Small intestine (tissue), 7 donors: ENCODE measurements around the gene ADAMTS5. TPM values are rescaled to one million over a fixed set of nuclear protein-coding genes. Genes with fewer than 3 reads are reported as not detected.

Source experiments
- DNase-seq, 2 donors: peaks; one replicate each; pipeline versions ENCODE4 v3.0.0 to v3.0.0-alpha.2; 2013
- FAIRE-seq: peaks from 2 replicates; lab custom pipeline; 2012; peaks lifted over from hg19 to GRCh38; lab: Jason Lieb, UNC
- H3K27ac ChIP-seq, 3 donors: one replicate each; pipeline ENCODE4 v1.5.1; 2013; ENCODE audit warnings: low read length in 2 of 3, mild to moderate bottlenecking in 2 of 3, control low read depth in 1 of 3, inconsistent platforms in 1 of 3, low read depth in 1 of 3, moderate library complexity in 1 of 3
- H3K27me3 ChIP-seq, 3 donors: one replicate each; pipeline ENCODE4 v1.6.1; 2013; ENCODE audit warnings: low read length in 3 of 3, inconsistent platforms in 1 of 3; ENCODE audit not compliant: control insufficient read depth in 3 of 3, insufficient read depth in 3 of 3
- H3K36me3 ChIP-seq, 3 donors: one replicate each; pipeline ENCODE4 v1.6.1; 2013; ENCODE audit warnings: low read length in 3 of 3, inconsistent platforms in 1 of 3, low read depth in 1 of 3, mild to moderate bottlenecking in 1 of 3, moderate library complexity in 1 of 3; ENCODE audit not compliant: control insufficient read depth in 3 of 3, insufficient read depth in 2 of 3
- H3K4me1 ChIP-seq, 3 donors: one replicate each; pipeline ENCODE4 v1.6.1; 2013; ENCODE audit warnings: low read length in 2 of 3, inconsistent platforms in 1 of 3, low read depth in 1 of 3, mild to moderate bottlenecking in 1 of 3, moderate library complexity in 1 of 3; ENCODE audit not compliant: control insufficient read depth in 3 of 3, insufficient read depth in 2 of 3
- H3K4me3 ChIP-seq, 3 donors: one replicate each; pipeline ENCODE4 v1.5.1; 2013; ENCODE audit warnings: low read length in 3 of 3, control low read depth in 1 of 3, inconsistent platforms in 1 of 3, low read depth in 1 of 3, mild to moderate bottlenecking in 1 of 3, moderate library complexity in 1 of 3
- H3K9me3 ChIP-seq, 2 donors: one replicate each; pipeline ENCODE4 v1.6.1; 2013; ENCODE audit warnings: low read depth in 1 of 2, low read length in 1 of 2; ENCODE audit not compliant: control insufficient read depth in 2 of 2, insufficient read depth in 1 of 2
- WGBS, 3 donors: extraction: QIAGEN DNeasy Blood & Tissue Kit; methylation state at CpG; one replicate each; pipeline ENCODE4 v1.1.7; 2013; 5-methylcytosine and 5-hydroxymethylcytosine counted together
- polyA plus RNA-seq, 4 donors: library from polyadenylated mRNA; stranded (reverse) in 3 of 4; unstranded in 1 of 4; fragments of 200-250 nt in 3 of 4; fragments of 120-200 nt in 1 of 4; gene quantifications; one replicate each; pipeline versions ENCODE4 v1.2.1 to v1.2.3, GENCODE V29; 2013
- donor health status: healthy with polysubstance abuse.
- donor health status: control.
- donor health status: control.
- donor health status: Bipolar disorder and iron deficiency.
- donor health status: healthy.

Gene ADAMTS5
- polyA plus RNA-seq, 4 donors, result under 0.01 to 5.3 (median 2.3) TPM

DNA sequence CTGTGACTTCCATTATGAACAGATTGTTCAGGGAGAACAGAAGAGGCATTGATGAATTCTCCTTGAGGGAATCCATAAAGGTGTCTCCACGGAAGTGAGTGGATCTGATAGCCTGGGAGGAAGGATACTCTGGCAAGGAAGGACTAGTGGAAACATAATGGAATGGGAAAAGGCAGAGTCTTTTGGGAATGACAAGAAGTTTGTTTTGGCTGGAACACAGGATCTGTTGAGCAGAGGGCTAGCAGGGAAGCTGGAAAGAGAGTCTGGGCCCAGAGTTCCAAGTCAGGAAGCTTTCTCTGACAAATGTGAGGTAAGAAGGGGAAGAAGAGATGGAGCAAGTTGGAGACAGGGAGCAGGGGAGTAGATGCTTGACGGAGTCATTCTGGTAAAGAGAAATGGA is 8.1 kb downstream of the ADAMTS5 start:
- Histone ChIP-seq H3K36me3 (no peaks in the 10 kb centered on the region), H3K27me3 (no peaks in the 10 kb centered on the region), H3K4me1 (no peaks in the 10 kb centered on the region), H3K4me3 (no peak overlapping the region), H3K9me3 (no peaks in the 10 kb centered on the region), H3K27ac (no peak overlapping the region)
- DNase-seq, result no peak
- WGBS, 3 donors, result 44 to 51% (median 45%) methylated on average over 2 of the region's 2 CpGs
- FAIRE-seq, result no peak

DNA sequence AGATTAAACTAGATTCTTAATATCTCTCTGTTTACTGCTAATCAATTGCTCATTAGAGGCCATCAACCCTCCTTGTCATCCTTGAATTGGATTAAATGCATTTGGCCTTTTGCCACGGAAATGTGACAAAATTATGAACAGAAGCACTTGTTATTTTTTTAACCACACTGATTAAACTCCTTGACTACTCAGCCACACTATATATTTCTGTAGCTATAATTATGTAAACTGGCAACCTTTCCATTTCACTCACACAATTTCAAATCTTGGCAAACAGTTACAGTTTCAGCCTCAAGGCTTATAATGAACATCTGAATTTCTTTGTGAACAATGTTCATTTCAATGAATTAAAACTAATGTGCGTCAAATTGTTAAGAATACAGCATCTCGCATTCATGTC is 10.1 kb downstream of the ADAMTS5 start:
- Histone ChIP-seq H3K36me3 (no peaks in the 10 kb centered on the region), H3K27ac (no peak overlapping the region), H3K4me3 (no peak overlapping the region), H3K9me3 (no peaks in the 10 kb centered on the region), H3K27me3 (no peaks in the 10 kb centered on the region), H3K4me1 (no peaks in the 10 kb centered on the region)
- 78 to 89% (median 80%) methylated on average over 3 of the region's 3 CpGs for WGBS, 3 donors
- no peak for DNase-seq
- FAIRE-seq, result no peak

DNA sequence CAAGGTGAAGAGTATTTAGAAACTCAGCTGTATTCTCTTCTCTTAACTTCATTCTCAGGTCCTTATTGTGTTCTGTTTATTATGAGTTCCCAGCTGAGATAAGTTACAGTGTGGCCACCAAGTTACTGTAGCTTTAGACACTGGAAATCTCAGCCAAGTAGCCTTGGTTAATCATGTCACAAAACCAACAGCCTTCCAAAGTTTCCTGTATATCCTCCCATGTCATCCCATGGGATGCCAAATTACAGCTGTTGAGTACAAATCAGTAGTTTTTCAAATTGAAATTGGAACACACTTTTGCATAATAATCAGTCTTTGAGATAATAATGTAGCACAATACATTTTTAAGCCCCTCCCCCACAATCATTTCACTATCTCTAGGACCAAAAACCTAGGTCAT is 10.7 kb downstream of the ADAMTS5 start:
- FAIRE-seq, result no peak
- Histone ChIP-seq H3K36me3 (no peaks in the 10 kb centered on the region), H3K4me3 (no peak overlapping the region), H3K9me3 (no peaks in the 10 kb centered on the region), H3K27me3 (no peaks in the 10 kb centered on the region), H3K4me1 (no peaks in the 10 kb centered on the region), H3K27ac (no peak overlapping the region)
- DNase-seq, result no peak

DNA sequence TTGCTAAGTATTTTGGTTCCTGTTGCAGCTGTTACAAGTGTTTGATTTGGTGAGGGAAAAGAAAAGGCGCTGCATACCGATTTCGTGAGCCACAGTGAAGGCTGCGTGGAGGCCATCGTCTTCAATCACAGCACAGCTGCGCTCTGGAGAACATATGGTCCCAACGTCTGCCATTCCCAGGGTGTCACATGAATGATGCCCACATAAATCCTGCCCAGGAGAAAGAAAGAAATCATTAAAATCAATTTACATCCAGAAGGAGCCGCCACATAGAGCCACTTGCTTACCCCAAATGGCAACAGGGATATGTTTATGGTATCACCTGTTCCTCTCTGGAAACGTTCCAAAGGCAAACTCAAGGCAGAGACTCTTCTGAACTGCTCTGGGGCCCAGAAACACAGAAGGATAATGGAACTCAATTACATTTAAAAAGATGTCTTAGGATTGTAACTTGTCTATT is 12.2 kb downstream of the ADAMTS5 start:
- no peak for FAIRE-seq
- 80 to 83% (median 80%) methylated on average over 9 of the region's 9 CpGs for WGBS, 3 donors
- no peaks in the 10 kb centered on the region for H3K9me3 ChIP-seq
- no peaks in the 10 kb centered on the region for H3K4me1 ChIP-seq
- no peaks in the 10 kb centered on the region for H3K36me3 ChIP-seq
- H3K27ac ChIP-seq, result no peak overlapping the region
- DNase-seq, result no peak
- no peak overlapping the region for H3K4me3 ChIP-seq
- H3K27me3 ChIP-seq, result no peaks in the 10 kb centered on the region

DNA sequence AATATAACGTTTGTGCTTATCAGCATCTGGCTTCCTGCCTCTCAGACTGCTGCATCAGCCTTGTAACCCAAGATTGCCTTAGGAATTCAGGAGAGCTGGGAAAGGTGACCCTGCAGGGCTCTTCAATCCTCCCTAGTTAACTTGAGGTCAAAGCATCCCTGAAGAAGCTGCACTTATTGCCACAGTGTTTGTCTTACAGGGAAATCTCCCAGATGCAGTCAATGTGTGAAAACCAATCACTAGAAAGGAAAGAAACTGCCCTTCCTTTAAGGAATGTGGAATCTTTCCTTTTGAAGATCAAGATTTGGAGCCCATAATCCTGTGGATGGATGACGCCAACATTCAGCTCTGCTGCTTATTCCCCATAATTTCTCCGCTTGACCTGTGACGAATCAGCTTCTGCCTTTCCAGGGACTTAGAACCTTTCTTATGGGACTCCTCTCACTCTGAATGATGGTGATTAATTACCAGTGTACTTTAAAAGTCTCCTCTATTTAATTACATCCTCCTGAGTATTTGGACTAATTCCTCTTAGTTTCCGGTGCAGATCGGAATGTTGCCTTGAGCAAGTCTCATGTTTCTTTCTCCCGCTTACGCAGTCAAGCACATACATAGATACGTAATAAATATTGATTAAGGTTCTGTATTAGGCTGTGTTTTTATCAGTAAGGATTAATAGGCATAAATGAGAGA is 14.4 kb downstream of the ADAMTS5 start:
- 64 to 73% (median 71%) methylated on average over 9 of the region's 9 CpGs for WGBS, 3 donors
- Histone ChIP-seq H3K4me1 (no peaks in the 10 kb centered on the region), H3K4me3 (no peak overlapping the region), H3K27me3 (no peaks in the 10 kb centered on the region), H3K36me3 (no peaks in the 10 kb centered on the region), H3K9me3 (no peaks in the 10 kb centered on the region), H3K27ac (no peak overlapping the region)
- no peak for FAIRE-seq
- DNase-seq, result no peak

DNA sequence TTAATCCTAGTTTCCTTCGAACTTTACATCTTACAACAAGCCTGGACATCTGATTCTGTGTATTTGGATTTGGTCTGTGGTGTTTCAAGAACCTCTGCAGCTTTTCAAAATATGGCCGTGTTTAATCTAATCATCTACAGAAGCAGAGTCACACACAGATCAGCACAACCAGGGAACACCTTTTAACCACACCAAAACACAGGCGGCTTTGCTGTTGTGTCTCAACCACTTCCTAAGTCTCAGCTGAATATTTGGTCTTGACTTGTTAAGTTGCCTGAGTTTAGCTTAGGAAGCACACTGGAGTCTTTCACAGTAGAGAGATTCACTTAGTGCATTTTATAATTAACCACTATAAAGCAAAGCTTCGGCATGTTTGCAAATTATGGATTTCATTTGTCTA is 17.1 kb downstream of the ADAMTS5 start:
- WGBS, 3 donors, result 63 to 74% (median 67%) methylated on average over 4 of the region's 4 CpGs
- Histone ChIP-seq H3K4me1 (no peaks in the 10 kb centered on the region), H3K27me3 (no peaks in the 10 kb centered on the region), H3K4me3 (no peak overlapping the region), H3K27ac (no peak overlapping the region), H3K9me3 (no peaks in the 10 kb centered on the region), H3K36me3 (no peaks in the 10 kb centered on the region)
- DNase-seq (no peak), FAIRE-seq (no peak)

DNA sequence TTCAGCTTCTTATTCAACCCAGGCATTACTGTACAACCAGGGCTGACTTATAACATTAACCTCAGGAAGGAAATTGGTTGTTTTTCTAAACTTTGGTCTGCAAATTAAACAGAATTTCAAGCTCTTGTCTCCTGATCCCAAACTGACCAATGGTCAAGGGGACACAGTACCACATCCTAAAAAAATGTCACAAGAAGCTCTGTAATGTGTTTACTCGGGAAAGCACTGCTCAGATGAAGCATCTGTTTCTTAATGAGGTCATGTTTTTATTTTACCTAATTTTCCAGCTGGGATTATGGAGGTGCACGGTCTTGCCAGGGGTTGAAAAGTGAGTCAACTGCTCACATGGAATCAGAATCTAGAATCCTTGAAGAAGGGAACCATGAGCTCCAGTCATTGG is 18.7 kb downstream of the ADAMTS5 start:
- H3K4me1 ChIP-seq, result no peaks in the 10 kb centered on the region
- no peaks in the 10 kb centered on the region for H3K27me3 ChIP-seq
- DNase-seq, result no peak
- FAIRE-seq, result no peak
- H3K4me3 ChIP-seq, result no peak overlapping the region
- no peaks in the 10 kb centered on the region for H3K36me3 ChIP-seq
- 43 to 57% (median 47%) methylated on average over 2 of the region's 2 CpGs for WGBS, 3 donors
- no peaks in the 10 kb centered on the region for H3K9me3 ChIP-seq
- no peak overlapping the region for H3K27ac ChIP-seq

DNA sequence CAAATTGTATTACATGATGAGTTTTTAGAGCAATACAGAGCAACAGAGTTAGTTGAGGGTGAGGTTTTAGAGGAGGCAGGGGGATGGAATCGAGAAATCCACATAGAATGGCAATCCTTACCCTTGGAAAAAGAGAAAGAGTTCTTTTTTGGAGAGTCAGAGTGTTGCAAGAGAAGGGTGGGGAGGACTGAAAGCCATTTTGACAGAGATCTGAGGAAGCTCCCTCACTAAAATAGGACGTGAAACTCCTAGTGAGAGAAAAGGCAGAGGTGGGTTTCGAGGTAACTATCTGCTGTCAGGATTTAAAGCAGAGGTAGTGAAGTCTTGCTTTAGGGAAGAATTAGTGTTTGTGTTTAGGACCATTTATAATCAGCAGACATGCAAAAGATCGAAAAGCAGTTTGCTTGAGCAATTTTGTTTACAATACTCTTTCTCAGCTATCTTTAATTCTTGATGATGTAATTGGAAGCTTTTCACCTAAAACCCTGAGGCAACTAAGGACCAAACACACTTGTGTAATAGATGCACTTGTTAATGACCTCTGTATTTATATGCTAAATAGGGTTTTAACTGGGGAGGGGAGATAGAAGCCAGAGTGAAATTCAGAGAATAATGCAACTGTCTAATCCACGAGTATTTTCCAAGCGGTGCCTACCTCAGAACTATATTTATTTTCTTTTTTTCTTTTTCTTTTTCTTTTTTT is 20.0 kb downstream of the ADAMTS5 start:
- Histone ChIP-seq H3K27me3 (no peaks in the 10 kb centered on the region), H3K4me3 (no peak overlapping the region), H3K9me3 (no peaks in the 10 kb centered on the region), H3K36me3 (no peaks in the 10 kb centered on the region), H3K27ac (peak overlapping the region in 1 of 3 donors; percentile 39), H3K4me1 (no peaks in the 10 kb centered on the region)
- no peak for DNase-seq
- WGBS, 3 donors, result 56 to 59% (median 56%) methylated on average over 6 of the region's 6 CpGs
- no peak for FAIRE-seq
